NB4 (cell line): ENCODE measurements around the gene ANKRD6.

Experiments
- CTCF ChIP-seq: IDR thresholded peaks from one replicate; pipeline ENCODE4 v1.5.1; 2012; ENCODE audit warnings: low read depth, low read length
- POLR2A ChIP-seq: IDR thresholded peaks from 2 replicates; pipeline ENCODE4 v1.6.1; 2011; ENCODE audit warnings: mild to moderate bottlenecking; ENCODE audit not compliant: insufficient read length; ENCODE audit errors: extremely low read depth

GRCh38 chr6:89488438-89488837, 55.5 kb downstream of the ANKRD6 start:
- TF ChIP-seq CTCF (no peak), POLR2A (no peak)
